ENCODE measurements around the gene RUNX1.

RUNX1 gene

GRCh38 chr21:35014302-35015041 lies 34.6 kb downstream of the RUNX1 start:
- no peak overlapping the region for H2AFZ ChIP-seq
- TF ChIP-seq, protein P1, sequence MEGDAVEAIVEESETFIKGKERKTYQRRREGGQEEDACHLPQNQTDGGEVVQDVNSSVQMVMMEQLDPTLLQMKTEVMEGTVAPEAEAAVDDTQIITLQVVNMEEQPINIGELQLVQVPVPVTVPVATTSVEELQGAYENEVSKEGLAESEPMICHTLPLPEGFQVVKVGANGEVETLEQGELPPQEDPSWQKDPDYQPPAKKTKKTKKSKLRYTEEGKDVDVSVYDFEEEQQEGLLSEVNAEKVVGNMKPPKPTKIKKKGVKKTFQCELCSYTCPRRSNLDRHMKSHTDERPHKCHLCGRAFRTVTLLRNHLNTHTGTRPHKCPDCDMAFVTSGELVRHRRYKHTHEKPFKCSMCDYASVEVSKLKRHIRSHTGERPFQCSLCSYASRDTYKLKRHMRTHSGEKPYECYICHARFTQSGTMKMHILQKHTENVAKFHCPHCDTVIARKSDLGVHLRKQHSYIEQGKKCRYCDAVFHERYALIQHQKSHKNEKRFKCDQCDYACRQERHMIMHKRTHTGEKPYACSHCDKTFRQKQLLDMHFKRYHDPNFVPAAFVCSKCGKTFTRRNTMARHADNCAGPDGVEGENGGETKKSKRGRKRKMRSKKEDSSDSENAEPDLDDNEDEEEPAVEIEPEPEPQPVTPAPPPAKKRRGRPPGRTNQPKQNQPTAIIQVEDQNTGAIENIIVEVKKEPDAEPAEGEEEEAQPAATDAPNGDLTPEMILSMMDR (IDR thresholded peaks at IDR 0.05) = no peak
- no peaks in the 10 kb centered on the region for H3K36me3 ChIP-seq (ENCODE audit: control insufficient read depth, insufficient read depth, low read length)
- no peaks in the 10 kb centered on the region for H3K27me3 ChIP-seq (ENCODE audit: control insufficient read depth, insufficient read depth, low read length)
- H3K4me2 ChIP-seq (ENCODE audit: low read length) = no peak overlapping the region
- H3K79me2 ChIP-seq = no peaks in the 10 kb centered on the region
- H3K4me1 ChIP-seq = no peaks in the 10 kb centered on the region
- H3K4me3 ChIP-seq (ENCODE audit: low read depth, low read length) = no peak overlapping the region
- no peak overlapping the region for H3K9ac ChIP-seq
- no peak overlapping the region for H3K27ac ChIP-seq
- H3K9me3 ChIP-seq (ENCODE audit: control insufficient read depth, low read length) = no peaks in the 10 kb centered on the region

DNA sequence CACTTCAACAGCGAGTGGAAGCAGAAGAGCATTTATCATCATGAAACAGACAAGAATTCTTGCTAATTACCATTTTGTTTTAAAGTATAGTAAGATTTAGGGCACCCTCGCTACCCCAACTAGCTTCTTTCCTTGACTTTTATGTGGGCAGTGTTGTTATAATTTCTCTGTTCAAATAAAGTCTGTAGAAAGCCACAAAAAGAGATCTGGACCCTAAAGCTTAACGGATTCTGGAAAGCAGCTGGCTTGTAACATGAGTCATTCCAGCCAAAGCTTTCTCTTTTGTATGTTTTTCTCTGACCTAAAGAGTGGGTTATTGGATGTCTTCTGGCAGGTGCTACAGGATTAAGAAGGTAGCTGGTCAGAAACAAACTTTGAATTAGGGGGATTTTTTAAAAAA lies 37.4 kb downstream of the RUNX1 start:
- H3K27me3 ChIP-seq (ENCODE audit: control insufficient read depth, insufficient read depth, low read length) = no peaks in the 10 kb centered on the region
- TF ChIP-seq, protein P1 (IDR thresholded peaks at IDR 0.05) = no peak
- no peaks in the 10 kb centered on the region for H3K9me3 ChIP-seq (ENCODE audit: control insufficient read depth, low read length)
- H3K4me1 ChIP-seq = no peaks in the 10 kb centered on the region
- H3K36me3 ChIP-seq (ENCODE audit: control insufficient read depth, insufficient read depth, low read length) = no peaks in the 10 kb centered on the region
- no peak overlapping the region for H3K4me3 ChIP-seq (ENCODE audit: low read depth, low read length)
- H3K27ac ChIP-seq = no peak overlapping the region
- H2AFZ ChIP-seq = no peak overlapping the region
- H3K9ac ChIP-seq = no peak overlapping the region
- H3K79me2 ChIP-seq = no peaks in the 10 kb centered on the region
- no peak overlapping the region for H3K4me2 ChIP-seq (ENCODE audit: low read length)

DNA sequence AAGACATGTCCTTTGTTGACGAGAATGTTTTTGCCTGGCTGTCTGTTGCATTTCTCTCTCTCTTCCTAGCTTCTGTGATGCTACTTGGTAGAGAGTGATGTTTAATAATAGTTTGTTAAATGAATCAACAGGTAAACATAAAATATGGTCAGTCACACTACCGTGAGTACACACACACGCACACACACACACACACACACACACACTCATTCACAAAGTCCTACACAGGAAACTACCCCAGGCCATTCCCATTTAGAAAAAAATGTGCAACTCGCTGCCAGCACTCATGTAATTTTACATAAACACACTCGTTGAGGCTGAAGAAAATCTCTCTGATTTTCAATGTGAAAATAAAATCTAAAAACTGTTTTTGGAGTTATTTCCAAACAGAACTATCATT lies 38.7 kb downstream of the RUNX1 start:
- no peaks in the 10 kb centered on the region for H3K4me1 ChIP-seq

GRCh38 chr21:35007348-35007747 lies 41.8 kb downstream of the RUNX1 start:
- no peak overlapping the region for H3K4me2 ChIP-seq (ENCODE audit: low read length)
- H3K4me1 ChIP-seq = no peaks in the 10 kb centered on the region
- no peak overlapping the region for H2AFZ ChIP-seq
- no peaks in the 10 kb centered on the region for H3K9me3 ChIP-seq (ENCODE audit: control insufficient read depth, low read length)
- TF ChIP-seq, protein P1 (IDR thresholded peaks at IDR 0.05) = no peak
- no peaks in the 10 kb centered on the region for H3K27me3 ChIP-seq (ENCODE audit: control insufficient read depth, insufficient read depth, low read length)
- no peak overlapping the region for H3K27ac ChIP-seq
- no peaks in the 10 kb centered on the region for H3K36me3 ChIP-seq (ENCODE audit: control insufficient read depth, insufficient read depth, low read length)
- H3K9ac ChIP-seq = no peak overlapping the region
- H3K4me3 ChIP-seq (ENCODE audit: low read depth, low read length) = no peak overlapping the region
- H3K79me2 ChIP-seq = no peaks in the 10 kb centered on the region

More for the DNA sequence above, 38.7 kb downstream of the RUNX1 start:
- Histone ChIP-seq H3K79me2 (no peaks in the 10 kb centered on the region), H3K9me3 (ENCODE audit: control insufficient read depth, low read length) (no peaks in the 10 kb centered on the region), H3K27me3 (ENCODE audit: control insufficient read depth, insufficient read depth, low read length) (no peaks in the 10 kb centered on the region), H3K27ac (no peak overlapping the region), H3K4me3 (ENCODE audit: low read depth, low read length) (no peak overlapping the region), H3K36me3 (ENCODE audit: control insufficient read depth, insufficient read depth, low read length) (no peaks in the 10 kb centered on the region), H3K9ac (no peak overlapping the region), H3K4me2 (ENCODE audit: low read length) (no peak overlapping the region), H2AFZ (no peak overlapping the region)
- TF ChIP-seq, protein P1 (IDR thresholded peaks at IDR 0.05) = no peak

DNA sequence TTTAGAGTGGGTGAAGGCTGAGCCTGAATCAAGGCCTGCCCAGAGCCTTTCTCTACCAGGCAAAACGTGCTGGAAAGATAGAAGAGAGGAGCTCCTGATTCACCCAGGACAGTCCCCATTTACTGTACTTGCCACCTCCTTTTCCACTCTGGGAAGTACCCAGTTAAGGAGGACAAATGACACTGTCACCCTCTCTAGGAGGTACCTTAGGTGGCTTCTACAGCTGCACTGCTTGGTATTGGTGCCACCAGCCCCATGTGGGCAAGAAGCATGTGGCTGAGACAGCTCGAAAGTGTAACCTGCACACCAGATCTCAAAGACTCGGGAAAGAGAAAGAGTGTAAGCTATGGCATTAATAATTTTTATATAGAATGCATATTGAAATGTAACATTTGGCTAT lies 42.3 kb downstream of the RUNX1 start:
- Histone ChIP-seq H3K4me2 (ENCODE audit: low read length) (no peak overlapping the region), H3K27me3 (ENCODE audit: control insufficient read depth, insufficient read depth, low read length) (no peaks in the 10 kb centered on the region), H3K36me3 (ENCODE audit: control insufficient read depth, insufficient read depth, low read length) (no peaks in the 10 kb centered on the region), H3K79me2 (no peaks in the 10 kb centered on the region), H3K9ac (no peak overlapping the region), H3K4me3 (ENCODE audit: low read depth, low read length) (no peak overlapping the region), H3K9me3 (ENCODE audit: control insufficient read depth, low read length) (no peaks in the 10 kb centered on the region), H3K27ac (no peak overlapping the region), H3K4me1 (no peaks in the 10 kb centered on the region), H2AFZ (no peak overlapping the region)
- TF ChIP-seq, protein P1 (IDR thresholded peaks at IDR 0.05) = no peak
